HEK293T (cell line): Measurements from ENCODE around the gene SESTD1.

Experiments
- CTCF ChIA-PET: fragments of 350-600 bp; formaldehyde crosslinking; extraction: SDS; loops from one replicate; lab custom pipeline; 2021; ENCODE audit warnings: antibody characterized with exemption, inconsistent platforms; lab: Yijun Ruan, JAX
- POLR2A ChIA-PET: fragments of 350-600 bp; formaldehyde crosslinking; extraction: SDS; loops from one replicate; lab custom pipeline; 2020; ENCODE audit warnings: antibody characterized with exemption, inconsistent platforms; lab: Yijun Ruan, JAX
- DNase-seq: peaks from one replicate; pipeline ENCODE4 v3.0.0; 2012; ENCODE audit warnings: mixed read lengths; ENCODE audit errors: extremely low spot score
- ARNT ChIP-seq: fragments of 450-650 bp; IDR thresholded peaks from 2 replicates; pipeline ENCODE4 v1.6.1; 2017; ENCODE audit warnings: mild to moderate bottlenecking
- BHLHE40 ChIP-seq: fragments of 450-650 bp; IDR thresholded peaks from 2 replicates; pipeline ENCODE4 v1.6.1; 2016; ENCODE audit warnings: mild to moderate bottlenecking, moderate library complexity, borderline replicate concordance
- CTBP1 ChIP-seq: fragments of 450-650 bp; IDR thresholded peaks from 2 replicates; pipeline ENCODE4 v1.6.1; 2016; ENCODE audit warnings: borderline replicate concordance
- ELF4 ChIP-seq: fragments of 450-650 bp; IDR thresholded peaks from 2 replicates; pipeline ENCODE4 v1.6.1; 2017; ENCODE audit warnings: antibody characterized with exemption
- FOXA1 ChIP-seq: fragments of 450-650 bp; IDR thresholded peaks from 2 replicates; pipeline ENCODE4 v1.6.1; 2016; ENCODE audit warnings: mild to moderate bottlenecking
- FOXK2 ChIP-seq: fragments of 450-650 bp; IDR thresholded peaks from 2 replicates; pipeline ENCODE4 v1.6.1; 2016; ENCODE audit warnings: mild to moderate bottlenecking
- FOXM1 ChIP-seq: fragments of 450-650 bp; IDR thresholded peaks from 2 replicates; pipeline ENCODE4 v1.6.1; 2017; ENCODE audit warnings: mild to moderate bottlenecking, borderline replicate concordance
- HDGF ChIP-seq: fragments of 450-650 bp; IDR thresholded peaks from 2 replicates; pipeline ENCODE4 v1.6.1; 2017; ENCODE audit warnings: antibody characterized with exemption, borderline replicate concordance
- L3MBTL2 ChIP-seq: fragments of 450-650 bp; conservative IDR thresholded peaks from 2 replicates; pipeline ENCODE4 v1.6.1; 2016; ENCODE audit warnings: mild to moderate bottlenecking
- LEF1 ChIP-seq: fragments of 450-650 bp; IDR thresholded peaks from 2 replicates; pipeline ENCODE4 v1.6.1; 2017; ENCODE audit warnings: mild to moderate bottlenecking, borderline replicate concordance
- NFRKB ChIP-seq: fragments of 450-650 bp; IDR thresholded peaks from 2 replicates; pipeline ENCODE4 v1.6.1; 2016; ENCODE audit warnings: mild to moderate bottlenecking, moderate library complexity
- PKNOX1 ChIP-seq: fragments of 450-650 bp; IDR thresholded peaks from 2 replicates; pipeline ENCODE4 v1.6.1; 2016
- SP1 ChIP-seq: fragments of 450-650 bp; IDR thresholded peaks from 2 replicates; pipeline ENCODE4 v1.6.1; 2017
- SUZ12 ChIP-seq: fragments of 450-650 bp; IDR thresholded peaks from 2 replicates; pipeline ENCODE4 v1.6.1; 2016; ENCODE audit warnings: mild to moderate bottlenecking
- TARDBP ChIP-seq: fragments of 450-650 bp; IDR thresholded peaks from 2 replicates; pipeline ENCODE4 v1.6.1; 2016
- ZNF384 ChIP-seq: fragments of 450-650 bp; IDR thresholded peaks from 2 replicates; pipeline ENCODE4 v1.6.1; 2016

Gene SESTD1

GRCh38 chr2:179240481-179241451 lies 23.9 kb downstream of the SESTD1 start:
- peak; percentile 25 for DNase-seq
- TF ChIP-seq TARDBP (no peak), ARNT (no peak), FOXK2 (no peak), FOXA1 (no peak)
- POLR2A ChIA-PET, result no interaction called here
- CTCF ChIA-PET, result no interaction called here

- POLR2A ChIA-PET, result no interaction called here
- CTCF ChIA-PET, result no interaction called here
- TF ChIP-seq NFRKB, result no peak
- no peak for TF ChIP-seq SP1
- no peak for TF ChIP-seq SUZ12
- TF ChIP-seq L3MBTL2, result no peak
- TF ChIP-seq FOXM1, result no peak
- TF ChIP-seq LEF1, result no peak
- TF ChIP-seq ELF4, result no peak
- TF ChIP-seq CTBP1, result no peak
- TF ChIP-seq TARDBP, result no peak
- no peak for TF ChIP-seq ZNF384
- no peak for TF ChIP-seq HDGF
- no peak for DNase-seq
Measured at GRCh38 chr2:179239838-179240237, 24.8 kb downstream of the SESTD1 start.

- no peak for TF ChIP-seq ZNF384
- no peak for TF ChIP-seq L3MBTL2
- TF ChIP-seq PKNOX1, result no peak
- no peak for TF ChIP-seq BHLHE40
- TF ChIP-seq FOXA1, result no peak
- TF ChIP-seq SP1, result no peak
- TF ChIP-seq FOXM1, result no peak
- no peak for TF ChIP-seq ELF4
- TF ChIP-seq NFRKB, result no peak
- no peak for TF ChIP-seq SUZ12
- no peak for TF ChIP-seq HDGF
- no peak for TF ChIP-seq CTBP1
- TF ChIP-seq ARNT, result no peak
- no peak for TF ChIP-seq FOXK2
- CTCF ChIA-PET, result interaction anchor here (0.6 kb wide), 1 partner anchor 86 kb away, joined by 3 read pairs; no protein-coding TSS in a partner anchor
- POLR2A ChIA-PET, result no interaction called here
- no peak for DNase-seq
Measured at GRCh38 chr2:179239195-179239594, 25.4 kb downstream of the SESTD1 start.

- CTCF ChIA-PET, result no interaction called here
Measured at GRCh38 chr2:179238027-179238426, 26.6 kb downstream of the SESTD1 start.

GRCh38 chr2:179237209-179237946 lies 27.3 kb downstream of the SESTD1 start:
- CTCF ChIA-PET, result interaction anchor here (0.6 kb wide), 1 partner anchor 174 kb away, joined by 7 read pairs; no protein-coding TSS in a partner anchor
- DNase-seq, result no peak
- POLR2A ChIA-PET, result no interaction called here
- TF ChIP-seq ELF4, result no peak
- no peak for TF ChIP-seq LEF1
- TF ChIP-seq L3MBTL2, result no peak
- TF ChIP-seq BHLHE40, result no peak

More at GRCh38 chr2:179238027-179238426, 26.6 kb downstream of the SESTD1 start:
- TF ChIP-seq FOXK2, result no peak
- TF ChIP-seq SP1, result no peak
- POLR2A ChIA-PET, result no interaction called here
- DNase-seq, result no peak

- CTCF ChIA-PET, result no interaction called here
- DNase-seq, result no peak
- TF ChIP-seq FOXM1 (no peak), SUZ12 (no peak), ARNT (no peak), SP1 (no peak), TARDBP (no peak), ELF4 (no peak), FOXA1 (no peak), FOXK2 (no peak), PKNOX1 (no peak), BHLHE40 (no peak), L3MBTL2 (no peak), ZNF384 (no peak), NFRKB (no peak)
- POLR2A ChIA-PET, result no interaction called here
Measured at GRCh38 chr2:179235463-179236108, 29.0 kb downstream of the SESTD1 start.
